Neural cell (in vitro differentiated cells): ENCODE measurements around the gene FOXS1.

Source experiments
- POLR2AphosphoS5 ChIP-seq: IDR thresholded peaks from 2 replicates; pipeline ENCODE4 v1.6.1; 2012
- REST ChIP-seq: IDR thresholded peaks from 2 replicates; pipeline ENCODE4 v1.6.1; 2012; ENCODE audit warnings: borderline replicate concordance

GRCh38 chr20:31844737-31845299, 586 bp downstream of the FOXS1 start:
- TF ChIP-seq POLR2AphosphoS5, result no peak
- no peak for TF ChIP-seq REST
